Breast epithelium (tissue), 4 donors: ENCODE data around the gene CSMD2. TPM values are rescaled to one million over a fixed set of nuclear protein-coding genes. Genes with fewer than 3 reads are reported as not detected.

Source experiments
- DNase-seq, 2 donors: peaks; one replicate each; pipeline ENCODE4 v3.0.0-alpha.2; 2019; ENCODE audit warnings: low spot score in 2 of 2
- H3K27ac ChIP-seq, 2 donors: fragments of 200-600 bp; sonication (generic) in 1 of 2; one replicate each; pipeline ENCODE4 v1.5.1; 2016 to 2019; ENCODE audit warnings: mild to moderate bottlenecking in 1 of 2
- H3K27me3 ChIP-seq, 2 donors: fragments of 200-600 bp; sonication (generic) in 1 of 2; one replicate each; pipeline versions ENCODE4 v1.5.1 to v1.6.0; 2017 to 2019; ENCODE audit warnings: control low read depth in 1 of 2, mild to moderate bottlenecking in 1 of 2
- H3K36me3 ChIP-seq: fragments of 200-600 bp; one replicate; pipeline ENCODE4 v1.5.1; 2019
- H3K4me1 ChIP-seq, 2 donors: fragments of 200-600 bp; sonication (generic); one replicate each; pipeline ENCODE4 v1.5.1; 2016 to 2019; ENCODE audit warnings: control low read depth in 1 of 2
- H3K4me3 ChIP-seq, 3 donors: fragments of 200-600 bp; sonication (generic); 1 replicate in 2 of 3; 2 replicates in 1 of 3; pipeline ENCODE4 v1.5.1; 2016 to 2019; ENCODE audit warnings: mild to moderate bottlenecking in 3 of 3, moderate library complexity in 2 of 3
- H3K9me3 ChIP-seq, 2 donors: fragments of 200-600 bp; sonication (generic) in 1 of 2; one replicate each; pipeline ENCODE4 v1.5.1; 2016 to 2019; ENCODE audit warnings: control low read depth in 1 of 2
- POLR2A ChIP-seq: fragments of 450-650 bp; IDR thresholded peaks from one replicate; pipeline ENCODE4 v1.6.1; 2016; ENCODE audit warnings: antibody characterized with exemption, mild to moderate bottlenecking, moderate library complexity
- POLR2AphosphoS5 ChIP-seq, 3 donors: sonication (generic); formaldehyde crosslinking; IDR thresholded peaks; one replicate each; pipeline ENCODE4 v1.6.1; 2017; ENCODE audit warnings: antibody characterized with exemption in 3 of 3
- intact Hi-C: fragments of 100-400 bp; cut with DNase I; formaldehyde crosslinking; loops from one replicate; pipeline ENCODE4 v1.15.1; 2023; ENCODE audit warnings: low total_unique reads
- total RNA-seq, 3 donors: library from RNA; depleted of rRNA; stranded (reverse); fragments of >200 nt; gene quantifications; one replicate each; pipeline ENCODE4 v1.1.0, GENCODE V29; 2016
- TF ChIP-seq, protein P1 (sequence below), 3 donors: fragments of 450-650 bp; IDR thresholded peaks; one replicate each; pipeline ENCODE4 v1.5.1; 2016 to 2017; ENCODE audit warnings: antibody characterized with exemption in 3 of 3, mild to moderate bottlenecking in 3 of 3, moderate library complexity in 3 of 3

CSMD2 gene
- total RNA-seq, 3 donors from 2014 or later = 0.33 to 2.6 (median 0.44) TPM

GRCh38 chr1:33710967-33711366 lies 454.1 kb downstream of the CSMD2 start:
- Histone ChIP-seq H3K9me3 (no peaks in the 10 kb centered on the region), H3K27me3 (peaks cover 0 to 4% of the 10 kb centered on the region in 2 donors), H3K27ac (no peak overlapping the region), H3K36me3 (no peaks in the 10 kb centered on the region), H3K4me1 (no peaks in the 10 kb centered on the region), H3K4me3 (no peak overlapping the region)
- intact Hi-C loops = no loop called here
- no peak for TF ChIP-seq POLR2A
- TF ChIP-seq, protein P1, sequence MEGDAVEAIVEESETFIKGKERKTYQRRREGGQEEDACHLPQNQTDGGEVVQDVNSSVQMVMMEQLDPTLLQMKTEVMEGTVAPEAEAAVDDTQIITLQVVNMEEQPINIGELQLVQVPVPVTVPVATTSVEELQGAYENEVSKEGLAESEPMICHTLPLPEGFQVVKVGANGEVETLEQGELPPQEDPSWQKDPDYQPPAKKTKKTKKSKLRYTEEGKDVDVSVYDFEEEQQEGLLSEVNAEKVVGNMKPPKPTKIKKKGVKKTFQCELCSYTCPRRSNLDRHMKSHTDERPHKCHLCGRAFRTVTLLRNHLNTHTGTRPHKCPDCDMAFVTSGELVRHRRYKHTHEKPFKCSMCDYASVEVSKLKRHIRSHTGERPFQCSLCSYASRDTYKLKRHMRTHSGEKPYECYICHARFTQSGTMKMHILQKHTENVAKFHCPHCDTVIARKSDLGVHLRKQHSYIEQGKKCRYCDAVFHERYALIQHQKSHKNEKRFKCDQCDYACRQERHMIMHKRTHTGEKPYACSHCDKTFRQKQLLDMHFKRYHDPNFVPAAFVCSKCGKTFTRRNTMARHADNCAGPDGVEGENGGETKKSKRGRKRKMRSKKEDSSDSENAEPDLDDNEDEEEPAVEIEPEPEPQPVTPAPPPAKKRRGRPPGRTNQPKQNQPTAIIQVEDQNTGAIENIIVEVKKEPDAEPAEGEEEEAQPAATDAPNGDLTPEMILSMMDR (IDR thresholded peaks at IDR 0.05) = no peak
- TF ChIP-seq POLR2AphosphoS5 (IDR thresholded peaks at IDR 0.05) = no peak
- DNase-seq = no peak

- intact Hi-C loops = no loop called here
- no peak overlapping the region for H3K4me3 ChIP-seq
- H3K4me1 ChIP-seq = no peaks in the 10 kb centered on the region
- H3K27ac ChIP-seq = no peak overlapping the region
- TF ChIP-seq, protein P1 (IDR thresholded peaks at IDR 0.05) = no peak
- TF ChIP-seq POLR2A (no peak), POLR2AphosphoS5 (IDR thresholded peaks at IDR 0.05) (no peak)
- DNase-seq = no peak
- H3K27me3 ChIP-seq = peaks cover 0 to 3% of the 10 kb centered on the region in 2 donors
- no peaks in the 10 kb centered on the region for H3K36me3 ChIP-seq
- H3K9me3 ChIP-seq = no peaks in the 10 kb centered on the region
These were observed 455.0 kb downstream of the CSMD2 start for GRCh38 chr1:33709783-33710718.

- DNase-seq = no peak
- no peaks in the 10 kb centered on the region for H3K4me1 ChIP-seq
- no peaks in the 10 kb centered on the region for H3K27me3 ChIP-seq
- intact Hi-C loops = no loop called here
- no peaks in the 10 kb centered on the region for H3K36me3 ChIP-seq
- TF ChIP-seq POLR2AphosphoS5 (IDR thresholded peaks at IDR 0.05) = no peak
- TF ChIP-seq, protein P1 (IDR thresholded peaks at IDR 0.05) = no peak
- H3K27ac ChIP-seq = no peak overlapping the region
- H3K9me3 ChIP-seq = no peaks in the 10 kb centered on the region
- no peak overlapping the region for H3K4me3 ChIP-seq
These were observed 455.8 kb downstream of the CSMD2 start for GRCh38 chr1:33709174-33709782.

DNA sequence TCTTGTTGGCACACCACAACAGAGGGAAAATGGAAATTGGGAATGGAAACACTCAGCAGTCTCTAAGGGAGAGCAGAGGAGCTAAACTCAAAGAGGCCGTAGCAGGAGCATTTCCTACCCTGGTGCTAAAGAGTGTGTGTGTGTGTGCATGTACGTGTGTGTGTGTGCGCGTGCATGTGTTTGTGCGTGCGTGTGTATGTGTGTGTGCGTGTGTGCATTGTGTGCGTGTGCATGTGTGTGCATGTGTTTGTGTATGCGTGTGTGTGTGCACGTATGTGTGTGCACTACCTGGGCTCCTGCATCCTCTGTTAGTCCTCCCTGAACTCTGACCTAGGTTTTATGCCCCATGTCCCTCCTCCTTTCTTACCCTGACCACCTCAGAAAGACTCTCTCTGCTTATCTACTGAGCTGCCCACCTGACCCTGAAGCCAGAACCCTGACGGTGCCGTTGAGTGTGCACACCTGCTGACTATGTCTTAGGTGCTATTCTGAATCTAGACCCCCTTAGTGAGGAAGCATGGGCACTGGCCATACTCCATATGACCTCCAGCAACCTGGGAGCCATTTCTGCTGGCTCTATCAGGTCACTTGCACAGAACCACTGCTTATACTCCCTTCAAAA lies 458.3 kb downstream of the CSMD2 start:
- Histone ChIP-seq H3K4me1 (no peaks in the 10 kb centered on the region), H3K27me3 (no peaks in the 10 kb centered on the region)
- TF ChIP-seq POLR2A = no peak
- no peak for TF ChIP-seq POLR2AphosphoS5 (IDR thresholded peaks at IDR 0.05)
- TF ChIP-seq, protein P1 (IDR thresholded peaks at IDR 0.05) = no peak

GRCh38 chr1:33703464-33703863 lies 461.6 kb downstream of the CSMD2 start:
- no peaks in the 10 kb centered on the region for H3K4me1 ChIP-seq
- DNase-seq = no peak
- intact Hi-C loops = no loop called here

More for the DNA sequence above, 458.3 kb downstream of the CSMD2 start:
- intact Hi-C loops = no loop called here
- no peaks in the 10 kb centered on the region for H3K36me3 ChIP-seq
- H3K4me3 ChIP-seq = no peak overlapping the region
- H3K27ac ChIP-seq = no peak overlapping the region
- no peaks in the 10 kb centered on the region for H3K9me3 ChIP-seq
- DNase-seq = no peak

More at GRCh38 chr1:33703464-33703863, 461.6 kb downstream of the CSMD2 start:
- H3K36me3 ChIP-seq = no peaks in the 10 kb centered on the region
- H3K27me3 ChIP-seq = no peaks in the 10 kb centered on the region
- H3K9me3 ChIP-seq = no peaks in the 10 kb centered on the region
- H3K4me3 ChIP-seq = no peak overlapping the region
- TF ChIP-seq POLR2AphosphoS5 (IDR thresholded peaks at IDR 0.05) = no peak
- TF ChIP-seq, protein P1 (IDR thresholded peaks at IDR 0.05) = no peak
- no peak for TF ChIP-seq POLR2A
- H3K27ac ChIP-seq = no peak overlapping the region
